GM23338 (cell line): Measurements from ENCODE around the gene TRAF3. TPM values are rescaled to one million over a fixed set of nuclear protein-coding genes. Genes with fewer than 3 reads are reported as not detected.

Experiments
- ATAC-seq: fragments of 200-7000 bp; cut with Tn5 transposase; 3 replicates; pipeline ENCODE4 v1.9.1; 2020
- DNase-seq: peaks from one replicate; pipeline ENCODE4 v3.0.0-alpha.2; 2015; ENCODE audit warnings: low spot score
- H2AFZ ChIP-seq: fragments of 200-600 bp; sonication (generic); 2 replicates; pipeline ENCODE4 v1.8.0; 2016; ENCODE audit warnings: antibody characterized with exemption, mild to moderate bottlenecking, moderate library complexity
- H3F3A ChIP-seq: fragments of 200-600 bp; sonication (generic); replicated peaks from 2 replicates; pipeline ENCODE4 v1.8.0; 2017; ENCODE audit warnings: antibody characterized with exemption, mixed run types, low read depth
- H3K27ac ChIP-seq: fragments of 200-600 bp; sonication (generic); 2 replicates; pipeline ENCODE4 v1.6.1; 2016; ENCODE audit warnings: low read depth
- H3K27me3 ChIP-seq: fragments of 200-600 bp; sonication (generic); 2 replicates; pipeline ENCODE4 v1.8.0; 2016; ENCODE audit warnings: mild to moderate bottlenecking, mixed run types, moderate library complexity; ENCODE audit not compliant: insufficient read depth
- H3K36me3 ChIP-seq: fragments of 200-600 bp; sonication (generic); 2 replicates; pipeline ENCODE4 v1.8.0; 2016; ENCODE audit warnings: mild to moderate bottlenecking; ENCODE audit not compliant: insufficient read depth
- H3K4me1 ChIP-seq: fragments of 200-600 bp; sonication (generic); 2 replicates; pipeline ENCODE4 v1.8.0; 2016; ENCODE audit warnings: mild to moderate bottlenecking, moderate library complexity; ENCODE audit not compliant: insufficient read depth
- H3K4me2 ChIP-seq: fragments of 200-600 bp; sonication (generic); 2 replicates; pipeline ENCODE4 v1.7.1; 2017; ENCODE audit warnings: mixed run types
- H3K4me3 ChIP-seq: fragments of 200-600 bp; sonication (generic); 2 replicates; pipeline ENCODE4 v1.6.1; 2016; ENCODE audit warnings: mixed run types
- H3K79me2 ChIP-seq: fragments of 200-600 bp; sonication (generic); replicated peaks from 2 replicates; pipeline ENCODE4 v1.8.0; 2017; ENCODE audit warnings: mild to moderate bottlenecking; ENCODE audit not compliant: insufficient read depth
- H3K9me2 ChIP-seq: fragments of 200-600 bp; sonication (generic); 2 replicates; pipeline ENCODE4 v1.8.0; 2017; ENCODE audit not compliant: insufficient read depth
- H4K20me1 ChIP-seq: fragments of 200-600 bp; sonication (generic); replicated peaks from 2 replicates; pipeline ENCODE4 v1.8.0; 2017; ENCODE audit warnings: mild to moderate bottlenecking; ENCODE audit not compliant: insufficient read depth
- H3K27ac Mint-ChIP-seq: 2 replicates; pipeline ENCODE4 v1.8.0; 2020; ENCODE audit warnings: inconsistent platforms, mild to moderate bottlenecking, moderate library complexity, mixed read lengths
- H3K27me3 Mint-ChIP-seq: 3 replicates; pipeline ENCODE4 v1.8.0; 2022; ENCODE audit warnings: low read depth, mild to moderate bottlenecking, moderate library complexity, mixed read lengths, inconsistent platforms; ENCODE audit not compliant: insufficient read depth, poor library complexity
- H3K36me3 Mint-ChIP-seq: 3 replicates; pipeline ENCODE4 v1.8.0; 2021; ENCODE audit warnings: low read depth, mild to moderate bottlenecking, inconsistent platforms, moderate library complexity, mixed read lengths
- H3K4me1 Mint-ChIP-seq: 3 replicates; pipeline ENCODE4 v1.8.0; 2020; ENCODE audit warnings: mild to moderate bottlenecking, inconsistent platforms, mixed read lengths
- H3K4me3 Mint-ChIP-seq: 3 replicates; pipeline ENCODE4 v1.8.0; 2021; ENCODE audit warnings: moderate library complexity, mild to moderate bottlenecking, inconsistent platforms, mixed read lengths
- H3K9me3 Mint-ChIP-seq: 3 replicates; pipeline ENCODE4 v1.8.0; 2020; ENCODE audit warnings: moderate library complexity, mild to moderate bottlenecking, inconsistent platforms, mixed read lengths
- CREB1 ChIP-seq: fragments of 250-450 bp; sonication (Bioruptor Pico); IDR thresholded peaks from 2 replicates; pipeline ENCODE4 v1.5.0; 2020; ENCODE audit warnings: low read depth, mild to moderate bottlenecking, moderate library complexity
- EZH2 ChIP-seq: fragments of 200-600 bp; sonication (generic); IDR thresholded peaks from one replicate; pipeline ENCODE4 v1.8.0; 2017; ENCODE audit warnings: antibody characterized with exemption, mild to moderate bottlenecking, low read depth; ENCODE audit not compliant: unreplicated experiment
- JUNB ChIP-seq: IDR thresholded peaks from one replicate; pipeline ENCODE4 v1.6.1; 2016; ENCODE audit warnings: antibody characterized with exemption; ENCODE audit not compliant: unreplicated experiment
- NANOG ChIP-seq: IDR thresholded peaks from 2 replicates; pipeline ENCODE4 v1.6.1; 2016; ENCODE audit warnings: antibody characterized with exemption, borderline replicate concordance
- POLR2AphosphoS5 ChIP-seq: IDR thresholded peaks from 2 replicates; pipeline ENCODE4 v1.6.1; 2016; ENCODE audit warnings: antibody characterized with exemption, low read depth
- STAT1 ChIP-seq: IDR thresholded peaks from one replicate; pipeline ENCODE4 v1.6.1; 2016; ENCODE audit warnings: antibody characterized with exemption; ENCODE audit not compliant: unreplicated experiment
- ZNF114 ChIP-seq: fragments of 250-450 bp; sonication (Bioruptor Pico); IDR thresholded peaks from 2 replicates; pipeline ENCODE4 v1.5.0; 2020; ENCODE audit warnings: mild to moderate bottlenecking, moderate library complexity
- ZNF331 ChIP-seq: fragments of 250-450 bp; sonication (Bioruptor Pico); IDR thresholded peaks from 2 replicates; pipeline ENCODE4 v1.5.0; 2020; ENCODE audit warnings: low read depth, mild to moderate bottlenecking, moderate library complexity
- polyA plus RNA-seq: library from polyadenylated mRNA; unstranded; fragments of >200 nt; fragmentation: Nextera tagmentation; extraction: Ambion mirVana; gene quantifications from 2 replicates; pipeline ENCODE4 v1.2.1, GENCODE V29; 2016
- total RNA-seq: library from RNA; depleted of rRNA; stranded (reverse); fragments of >200 nt; shearing (Covaris generic); gene quantifications from 2 replicates; pipeline ENCODE4 v1.2.3, GENCODE V29; 2014
- TF ChIP-seq, protein P1 (sequence below): IDR thresholded peaks from 2 replicates; pipeline ENCODE4 v1.6.1; 2016; ENCODE audit warnings: antibody characterized with exemption
- TF ChIP-seq, protein P2 (sequence below): IDR thresholded peaks from one replicate; pipeline ENCODE4 v1.6.1; 2018; ENCODE audit warnings: antibody characterized with exemption; ENCODE audit not compliant: unreplicated experiment

Gene TRAF3
- total and polyA plus RNA-seq, 2 experiments from 2014 or later, result 3.7 to 9.3 TPM

DNA sequence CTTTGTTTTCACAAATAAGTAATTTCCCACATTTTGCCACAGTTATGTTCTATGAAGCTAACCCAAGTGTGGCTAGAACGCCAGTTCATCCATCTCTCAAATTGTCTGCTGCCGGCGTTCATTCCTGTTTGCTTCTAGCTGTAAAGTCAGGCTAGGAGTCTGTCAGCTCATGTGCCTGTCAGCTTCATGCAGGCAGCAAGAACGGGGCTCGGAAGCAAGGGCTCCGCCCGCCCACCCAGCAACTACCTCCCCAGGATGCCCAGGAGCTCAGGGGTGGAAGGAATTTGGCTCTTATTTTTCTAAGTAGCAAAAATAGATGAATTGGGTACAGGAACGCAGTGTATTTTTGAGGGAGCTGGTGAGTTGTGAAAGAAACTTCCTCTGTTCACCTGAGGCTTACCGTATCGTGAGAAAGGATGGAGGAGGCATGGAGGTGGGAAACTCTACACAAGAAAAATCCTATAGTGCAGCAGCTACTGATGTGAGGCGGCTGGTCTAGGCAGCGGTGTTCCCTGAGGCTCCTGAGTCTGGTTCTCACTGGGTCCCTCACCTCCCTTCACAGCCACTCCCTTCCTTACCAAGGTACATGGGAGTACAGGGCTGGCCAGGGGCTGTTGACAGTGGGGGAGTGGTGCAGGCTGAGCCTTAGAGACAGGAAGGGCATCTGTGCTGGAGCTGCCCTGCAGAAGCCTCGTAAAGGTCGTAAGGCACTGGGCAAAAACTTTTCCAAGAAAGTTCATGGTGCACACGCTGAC, 90.8 kb downstream of the TRAF3 start (continued):
- no peak for TF ChIP-seq JUNB
- no peak for TF ChIP-seq CREB1 (CRISPR knock-in tag)
- TF ChIP-seq STAT1, result no peak
- TF ChIP-seq, protein P1, sequence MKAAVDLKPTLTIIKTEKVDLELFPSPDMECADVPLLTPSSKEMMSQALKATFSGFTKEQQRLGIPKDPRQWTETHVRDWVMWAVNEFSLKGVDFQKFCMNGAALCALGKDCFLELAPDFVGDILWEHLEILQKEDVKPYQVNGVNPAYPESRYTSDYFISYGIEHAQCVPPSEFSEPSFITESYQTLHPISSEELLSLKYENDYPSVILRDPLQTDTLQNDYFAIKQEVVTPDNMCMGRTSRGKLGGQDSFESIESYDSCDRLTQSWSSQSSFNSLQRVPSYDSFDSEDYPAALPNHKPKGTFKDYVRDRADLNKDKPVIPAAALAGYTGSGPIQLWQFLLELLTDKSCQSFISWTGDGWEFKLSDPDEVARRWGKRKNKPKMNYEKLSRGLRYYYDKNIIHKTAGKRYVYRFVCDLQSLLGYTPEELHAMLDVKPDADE, result no peak
- no peak for TF ChIP-seq ZNF331 (CRISPR knock-in tag)
- TF ChIP-seq NANOG, result no peak
- TF ChIP-seq POLR2AphosphoS5, result no peak
- TF ChIP-seq, protein P2, sequence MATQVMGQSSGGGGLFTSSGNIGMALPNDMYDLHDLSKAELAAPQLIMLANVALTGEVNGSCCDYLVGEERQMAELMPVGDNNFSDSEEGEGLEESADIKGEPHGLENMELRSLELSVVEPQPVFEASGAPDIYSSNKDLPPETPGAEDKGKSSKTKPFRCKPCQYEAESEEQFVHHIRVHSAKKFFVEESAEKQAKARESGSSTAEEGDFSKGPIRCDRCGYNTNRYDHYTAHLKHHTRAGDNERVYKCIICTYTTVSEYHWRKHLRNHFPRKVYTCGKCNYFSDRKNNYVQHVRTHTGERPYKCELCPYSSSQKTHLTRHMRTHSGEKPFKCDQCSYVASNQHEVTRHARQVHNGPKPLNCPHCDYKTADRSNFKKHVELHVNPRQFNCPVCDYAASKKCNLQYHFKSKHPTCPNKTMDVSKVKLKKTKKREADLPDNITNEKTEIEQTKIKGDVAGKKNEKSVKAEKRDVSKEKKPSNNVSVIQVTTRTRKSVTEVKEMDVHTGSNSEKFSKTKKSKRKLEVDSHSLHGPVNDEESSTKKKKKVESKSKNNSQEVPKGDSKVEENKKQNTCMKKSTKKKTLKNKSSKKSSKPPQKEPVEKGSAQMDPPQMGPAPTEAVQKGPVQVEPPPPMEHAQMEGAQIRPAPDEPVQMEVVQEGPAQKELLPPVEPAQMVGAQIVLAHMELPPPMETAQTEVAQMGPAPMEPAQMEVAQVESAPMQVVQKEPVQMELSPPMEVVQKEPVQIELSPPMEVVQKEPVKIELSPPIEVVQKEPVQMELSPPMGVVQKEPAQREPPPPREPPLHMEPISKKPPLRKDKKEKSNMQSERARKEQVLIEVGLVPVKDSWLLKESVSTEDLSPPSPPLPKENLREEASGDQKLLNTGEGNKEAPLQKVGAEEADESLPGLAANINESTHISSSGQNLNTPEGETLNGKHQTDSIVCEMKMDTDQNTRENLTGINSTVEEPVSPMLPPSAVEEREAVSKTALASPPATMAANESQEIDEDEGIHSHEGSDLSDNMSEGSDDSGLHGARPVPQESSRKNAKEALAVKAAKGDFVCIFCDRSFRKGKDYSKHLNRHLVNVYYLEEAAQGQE, result no peak
- no peak for TF ChIP-seq EZH2

DNA sequence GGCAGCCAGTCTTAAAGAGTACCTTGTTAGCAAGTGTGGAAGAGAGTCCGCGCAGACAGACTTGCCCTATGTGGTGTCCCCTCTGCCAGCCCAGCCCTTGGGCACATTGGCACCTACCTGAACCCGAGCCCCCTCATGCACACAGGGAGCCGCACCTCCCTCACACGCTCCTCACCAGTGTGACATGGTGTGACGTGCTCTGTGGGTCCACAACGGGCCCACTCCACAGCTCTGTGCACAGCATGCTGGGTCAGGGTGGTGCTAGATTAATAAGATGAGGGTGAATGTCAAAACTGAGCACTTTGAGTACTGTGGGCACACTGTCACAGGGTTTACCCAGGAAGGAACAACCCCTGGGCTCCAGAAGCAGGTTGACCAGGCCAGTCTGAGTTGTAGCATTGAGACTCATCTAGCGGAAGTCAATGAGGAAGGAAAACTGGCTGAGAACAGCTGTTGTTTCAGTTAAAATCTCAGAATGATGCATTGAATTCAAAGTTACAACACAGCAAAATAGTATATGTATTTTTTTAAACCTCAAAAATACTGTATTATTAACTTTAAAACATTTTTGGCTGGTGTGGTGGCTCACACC, 91.8 kb downstream of the TRAF3 start:
- no peaks in the 10 kb centered on the region for H3K27me3 ChIP-seq
- no peaks in the 10 kb centered on the region for H3K4me1 ChIP-seq
- no peak for DNase-seq
- no peak overlapping the region for H3K27ac Mint-ChIP-seq
- no peaks in the 10 kb centered on the region for H3K9me3 Mint-ChIP-seq
- no peaks in the 10 kb centered on the region for H3F3A ChIP-seq
- H3K4me3 Mint-ChIP-seq, result no peak overlapping the region
- no peaks in the 10 kb centered on the region for H3K79me2 ChIP-seq
- no peak for ATAC-seq
- no peak overlapping the region for H3K27ac ChIP-seq
- no peak overlapping the region for H3K4me2 ChIP-seq
- H2AFZ ChIP-seq, result no peak overlapping the region
- H3K4me1 Mint-ChIP-seq, result peaks cover 4% of the 10 kb centered on the region; the same call in 1 of the 3 replicates
- no peak overlapping the region for H3K4me3 ChIP-seq
- H3K36me3 ChIP-seq, result no peaks in the 10 kb centered on the region
- H3K27me3 Mint-ChIP-seq, result peaks cover 2% of the 10 kb centered on the region
- no peaks in the 10 kb centered on the region for H3K9me2 ChIP-seq
- no peaks in the 10 kb centered on the region for H4K20me1 ChIP-seq
- H3K36me3 Mint-ChIP-seq, result peaks cover 6% of the 10 kb centered on the region; the same call in 1 of the 3 replicates
- TF ChIP-seq, protein P1, result no peak
- TF ChIP-seq, protein P2, result no peak
- no peak for TF ChIP-seq ZNF114
- TF ChIP-seq ZNF331 (CRISPR knock-in tag), result no peak
